ENCODE results near the gene ELOB.

The ELOB gene

GRCh38 chr16:2749476-2749875 is 27.6 kb downstream of the ELOB start:
- Histone ChIP-seq H3K27ac (ENCODE audit: low read depth, low read length) (no peak overlapping the region), H3K4me1 (ENCODE audit: control insufficient read depth in 5 of 5, insufficient read depth in 5 of 5, low read length in 5 of 5) (peaks cover 0 to 22% (median 20%) of the 10 kb centered on the region in 5 donors), H3K9ac (ENCODE audit: low read length in 5 of 5) (no peak overlapping the region), H3K27me3 (ENCODE audit: control insufficient read depth in 5 of 5, insufficient read depth in 4 of 5, low read length in 5 of 5) (peaks cover 0 to 8% (median 0%) of the 10 kb centered on the region in 5 donors), H3K9me3 (ENCODE audit: control insufficient read depth in 5 of 5, low read length in 5 of 5) (no peaks in the 10 kb centered on the region), H3K36me3 (ENCODE audit: control insufficient read depth in 5 of 5, insufficient read depth in 5 of 5, low read length in 5 of 5) (no peaks in the 10 kb centered on the region), H3K4me3 (ENCODE audit: low read depth in 1 of 5, low read length in 5 of 5) (no peak overlapping the region)

GRCh38 chr16:2748757-2749455 is 28.2 kb downstream of the ELOB start:
- Histone ChIP-seq H3K4me3 (ENCODE audit: low read depth in 1 of 5, low read length in 5 of 5) (no peak overlapping the region), H3K9me3 (ENCODE audit: control insufficient read depth in 5 of 5, low read length in 5 of 5) (no peaks in the 10 kb centered on the region), H3K9ac (ENCODE audit: low read length in 5 of 5) (no peak overlapping the region), H3K27me3 (ENCODE audit: control insufficient read depth in 5 of 5, insufficient read depth in 4 of 5, low read length in 5 of 5) (peaks cover 0 to 8% (median 0%) of the 10 kb centered on the region in 5 donors), H3K36me3 (ENCODE audit: control insufficient read depth in 5 of 5, insufficient read depth in 5 of 5, low read length in 5 of 5) (no peaks in the 10 kb centered on the region), H3K4me1 (ENCODE audit: control insufficient read depth in 5 of 5, insufficient read depth in 5 of 5, low read length in 5 of 5) (peaks cover 0 to 17% (median 14%) of the 10 kb centered on the region in 5 donors), H3K27ac (ENCODE audit: low read depth, low read length) (no peak overlapping the region)

- no peaks in the 10 kb centered on the region for H3K4me1 ChIP-seq (ENCODE audit: control insufficient read depth in 5 of 5, insufficient read depth in 5 of 5, low read length in 5 of 5)
- no peaks in the 10 kb centered on the region for H3K36me3 ChIP-seq (ENCODE audit: control insufficient read depth in 5 of 5, insufficient read depth in 5 of 5, low read length in 5 of 5)
- no peak overlapping the region for H3K27ac ChIP-seq (ENCODE audit: low read depth, low read length)
- H3K9me3 ChIP-seq (ENCODE audit: control insufficient read depth in 5 of 5, low read length in 5 of 5) = no peaks in the 10 kb centered on the region
- H3K4me3 ChIP-seq (ENCODE audit: low read depth in 1 of 5, low read length in 5 of 5) = no peak overlapping the region
- no peak overlapping the region for H3K9ac ChIP-seq (ENCODE audit: low read length in 5 of 5)
- H3K27me3 ChIP-seq (ENCODE audit: control insufficient read depth in 5 of 5, insufficient read depth in 4 of 5, low read length in 5 of 5) = peaks cover 0 to 11% (median 0%) of the 10 kb centered on the region in 5 donors
These were observed 31.1 kb downstream of the ELOB start for GRCh38 chr16:2745961-2746360.

GRCh38 chr16:2745116-2745890 is 31.8 kb downstream of the ELOB start:
- no peak overlapping the region for H3K27ac ChIP-seq (ENCODE audit: low read depth, low read length)
- H3K27me3 ChIP-seq (ENCODE audit: control insufficient read depth in 5 of 5, insufficient read depth in 4 of 5, low read length in 5 of 5) = peaks cover 0 to 13% (median under 1%) of the 10 kb centered on the region in 5 donors
- H3K36me3 ChIP-seq (ENCODE audit: control insufficient read depth in 5 of 5, insufficient read depth in 5 of 5, low read length in 5 of 5) = no peaks in the 10 kb centered on the region
- no peak overlapping the region for H3K9ac ChIP-seq (ENCODE audit: low read length in 5 of 5)
- H3K9me3 ChIP-seq (ENCODE audit: control insufficient read depth in 5 of 5, low read length in 5 of 5) = no peaks in the 10 kb centered on the region
- no peaks in the 10 kb centered on the region for H3K4me1 ChIP-seq (ENCODE audit: control insufficient read depth in 5 of 5, insufficient read depth in 5 of 5, low read length in 5 of 5)
- H3K4me3 ChIP-seq (ENCODE audit: low read depth in 1 of 5, low read length in 5 of 5) = no peak overlapping the region

- Histone ChIP-seq H3K9me3 (ENCODE audit: control insufficient read depth in 5 of 5, low read length in 5 of 5) (no peaks in the 10 kb centered on the region), H3K27ac (ENCODE audit: low read depth, low read length) (no peak overlapping the region), H3K4me1 (ENCODE audit: control insufficient read depth in 5 of 5, insufficient read depth in 5 of 5, low read length in 5 of 5) (no peaks in the 10 kb centered on the region), H3K9ac (ENCODE audit: low read length in 5 of 5) (no peak overlapping the region), H3K27me3 (ENCODE audit: control insufficient read depth in 5 of 5, insufficient read depth in 4 of 5, low read length in 5 of 5) (peaks cover 1 to 19% (median 3%) of the 10 kb centered on the region in 5 donors), H3K4me3 (ENCODE audit: low read depth in 1 of 5, low read length in 5 of 5) (no peak overlapping the region), H3K36me3 (ENCODE audit: control insufficient read depth in 5 of 5, insufficient read depth in 5 of 5, low read length in 5 of 5) (no peaks in the 10 kb centered on the region)
These were observed 32.4 kb downstream of the ELOB start for GRCh38 chr16:2744711-2745110.

GRCh38 chr16:2743007-2743810 is 33.9 kb downstream of the ELOB start:
- H3K27ac ChIP-seq (ENCODE audit: low read depth, low read length) = no peak overlapping the region
- no peak overlapping the region for H3K4me3 ChIP-seq (ENCODE audit: low read depth in 1 of 5, low read length in 5 of 5)
- no peaks in the 10 kb centered on the region for H3K36me3 ChIP-seq (ENCODE audit: control insufficient read depth in 5 of 5, insufficient read depth in 5 of 5, low read length in 5 of 5)
- H3K27me3 ChIP-seq (ENCODE audit: control insufficient read depth in 5 of 5, insufficient read depth in 4 of 5, low read length in 5 of 5) = peaks cover 10 to 30% (median 16%) of the 10 kb centered on the region in 5 donors
- H3K4me1 ChIP-seq (ENCODE audit: control insufficient read depth in 5 of 5, insufficient read depth in 5 of 5, low read length in 5 of 5) = no peaks in the 10 kb centered on the region
- no peaks in the 10 kb centered on the region for H3K9me3 ChIP-seq (ENCODE audit: control insufficient read depth in 5 of 5, low read length in 5 of 5)
- H3K9ac ChIP-seq (ENCODE audit: low read length in 5 of 5) = no peak overlapping the region

- no peak overlapping the region for H3K4me3 ChIP-seq (ENCODE audit: low read depth in 1 of 5, low read length in 5 of 5)
- H3K4me1 ChIP-seq (ENCODE audit: control insufficient read depth in 5 of 5, insufficient read depth in 5 of 5, low read length in 5 of 5) = no peaks in the 10 kb centered on the region
- no peaks in the 10 kb centered on the region for H3K9me3 ChIP-seq (ENCODE audit: control insufficient read depth in 5 of 5, low read length in 5 of 5)
- H3K36me3 ChIP-seq (ENCODE audit: control insufficient read depth in 5 of 5, insufficient read depth in 5 of 5, low read length in 5 of 5) = no peaks in the 10 kb centered on the region
- H3K9ac ChIP-seq (ENCODE audit: low read length in 5 of 5) = no peak overlapping the region
- peaks cover 15 to 37% (median 22%) of the 10 kb centered on the region in 5 donors for H3K27me3 ChIP-seq (ENCODE audit: control insufficient read depth in 5 of 5, insufficient read depth in 4 of 5, low read length in 5 of 5)
- no peak overlapping the region for H3K27ac ChIP-seq (ENCODE audit: low read depth, low read length)
These were observed 34.6 kb downstream of the ELOB start for GRCh38 chr16:2742323-2743006.

- peaks cover 19 to 47% (median 29%) of the 10 kb centered on the region in 5 donors for H3K27me3 ChIP-seq (ENCODE audit: control insufficient read depth in 5 of 5, insufficient read depth in 4 of 5, low read length in 5 of 5)
- H3K27ac ChIP-seq (ENCODE audit: low read depth, low read length) = no peak overlapping the region
These were observed 35.9 kb downstream of the ELOB start for GRCh38 chr16:2741168-2741567.

GRCh38 chr16:2740476-2740875 is 36.6 kb downstream of the ELOB start:
- H3K36me3 ChIP-seq (ENCODE audit: control insufficient read depth in 5 of 5, insufficient read depth in 5 of 5, low read length in 5 of 5) = no peaks in the 10 kb centered on the region
- H3K9ac ChIP-seq (ENCODE audit: low read length in 5 of 5) = no peak overlapping the region
- no peak overlapping the region for H3K27ac ChIP-seq (ENCODE audit: low read depth, low read length)
- peaks cover 19 to 45% (median 30%) of the 10 kb centered on the region in 5 donors for H3K27me3 ChIP-seq (ENCODE audit: control insufficient read depth in 5 of 5, insufficient read depth in 4 of 5, low read length in 5 of 5)
- H3K9me3 ChIP-seq (ENCODE audit: control insufficient read depth in 5 of 5, low read length in 5 of 5) = no peaks in the 10 kb centered on the region
- H3K4me1 ChIP-seq (ENCODE audit: control insufficient read depth in 5 of 5, insufficient read depth in 5 of 5, low read length in 5 of 5) = no peaks in the 10 kb centered on the region
- no peak overlapping the region for H3K4me3 ChIP-seq (ENCODE audit: low read depth in 1 of 5, low read length in 5 of 5)

More at GRCh38 chr16:2741168-2741567, 35.9 kb downstream of the ELOB start:
- no peaks in the 10 kb centered on the region for H3K36me3 ChIP-seq (ENCODE audit: control insufficient read depth in 5 of 5, insufficient read depth in 5 of 5, low read length in 5 of 5)
- H3K4me3 ChIP-seq (ENCODE audit: low read depth in 1 of 5, low read length in 5 of 5) = no peak overlapping the region
- H3K9me3 ChIP-seq (ENCODE audit: control insufficient read depth in 5 of 5, low read length in 5 of 5) = no peaks in the 10 kb centered on the region
- no peaks in the 10 kb centered on the region for H3K4me1 ChIP-seq (ENCODE audit: control insufficient read depth in 5 of 5, insufficient read depth in 5 of 5, low read length in 5 of 5)
- no peak overlapping the region for H3K9ac ChIP-seq (ENCODE audit: low read length in 5 of 5)

Data from subcutaneous abdominal adipose tissue (tissue), 5 donors.